Stimulated activated CD4-positive, alpha-beta T cell treated with anti-CD3 and anti-CD28 coated beads, Interleukin-15, amount 100 ng/mL, for 48 hours (primary cell): ENCODE measurements around the gene TREH.

ENCODE experiments used
- DNase-seq, 2 donors: peaks; one replicate each; pipeline ENCODE4 v3.0.0-alpha.2; 2020; ENCODE audit warnings: low read depth in 2 of 2

TREH gene

DNA sequence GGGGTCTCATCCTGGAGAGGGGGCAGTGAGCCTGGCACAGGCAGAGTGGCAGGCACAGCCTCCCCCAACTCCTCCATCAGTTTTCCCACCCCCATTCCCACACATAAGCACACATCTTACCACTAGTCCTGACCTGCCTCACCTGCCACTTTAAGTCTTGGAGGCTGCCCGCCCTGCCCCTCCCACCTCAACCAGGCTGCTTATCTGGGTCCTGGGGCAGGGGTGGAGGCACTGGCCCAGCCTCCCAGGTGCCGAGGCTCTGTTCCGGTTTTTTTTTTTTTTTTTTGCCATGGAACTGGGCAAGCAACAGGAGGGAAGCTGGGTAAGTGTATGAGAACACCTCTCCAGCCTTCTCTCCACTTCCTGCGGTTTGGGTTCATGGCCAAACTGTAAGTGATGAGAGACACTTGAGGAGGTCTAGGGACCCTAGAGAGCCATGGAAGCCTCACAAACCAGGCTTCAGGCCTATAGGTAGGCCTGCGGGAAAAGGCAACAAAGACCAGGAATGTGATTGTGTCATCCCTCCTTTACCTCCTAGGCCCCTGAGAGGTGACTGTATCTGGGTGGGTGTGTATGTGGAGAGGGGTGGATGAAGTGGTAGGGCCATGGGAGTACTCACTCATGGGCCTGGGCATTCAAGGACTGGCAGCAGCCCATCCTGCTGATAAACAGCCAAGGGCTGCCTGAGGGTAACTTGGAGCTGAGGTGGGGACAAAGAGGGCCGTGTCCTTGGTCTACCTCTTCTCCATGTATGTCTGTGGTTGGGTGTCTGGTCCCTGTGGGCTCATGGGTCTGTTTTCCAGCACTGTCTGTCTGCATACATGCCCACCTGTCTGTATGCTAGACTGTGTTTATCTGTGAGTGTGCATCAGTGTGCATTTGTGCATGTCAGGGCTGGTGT is 49.4 kb downstream of the TREH start:
- DNase-seq = no peak

- DNase-seq = no peak
These were observed 50.4 kb downstream of the TREH start for GRCh38 chr11:118628861-118629549.

- DNase-seq = no peak
These were observed 51.0 kb downstream of the TREH start for GRCh38 chr11:118628432-118628831.

GRCh38 chr11:118628031-118628430 is 51.4 kb downstream of the TREH start:
- no peak for DNase-seq

DNA sequence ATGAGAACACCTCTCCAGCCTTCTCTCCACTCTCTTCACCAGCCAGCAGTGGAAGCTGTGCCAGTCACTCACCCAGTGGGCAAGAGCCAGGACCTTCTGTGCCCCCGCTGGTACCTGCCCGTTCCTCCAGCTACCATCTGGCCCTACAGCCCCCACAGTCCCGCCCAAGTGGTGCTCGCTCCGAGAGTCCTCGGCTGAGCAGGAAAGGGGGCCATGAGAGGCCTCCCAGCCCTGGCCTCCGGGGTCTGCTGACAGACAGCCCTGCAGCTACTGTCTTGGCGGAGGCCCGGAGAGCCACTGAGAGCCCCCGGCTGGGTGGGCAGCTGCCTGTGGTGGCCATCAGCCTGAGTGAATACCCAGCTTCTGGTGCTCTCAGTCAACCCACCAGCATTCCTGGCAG is 51.9 kb downstream of the TREH start:
- DNase-seq = no peak

GRCh38 chr11:118625976-118626375 is 53.5 kb downstream of the TREH start:
- DNase-seq = no peak

GRCh38 chr11:118625036-118625690 is 54.3 kb downstream of the TREH start:
- DNase-seq = no peak

- DNase-seq = no peak
These were observed 56.2 kb downstream of the TREH start for GRCh38 chr11:118623269-118623655.

GRCh38 chr11:118622376-118623268 is 56.8 kb downstream of the TREH start:
- no peak for DNase-seq

GRCh38 chr11:118621784-118622375 is 57.6 kb downstream of the TREH start:
- DNase-seq = no peak

- peak in 1 of 2 donors; percentile 10 for DNase-seq
These were observed 58.2 kb downstream of the TREH start for GRCh38 chr11:118621071-118621783.

- DNase-seq = no peak
These were observed 58.9 kb downstream of the TREH start for GRCh38 chr11:118620529-118621070.

DNA sequence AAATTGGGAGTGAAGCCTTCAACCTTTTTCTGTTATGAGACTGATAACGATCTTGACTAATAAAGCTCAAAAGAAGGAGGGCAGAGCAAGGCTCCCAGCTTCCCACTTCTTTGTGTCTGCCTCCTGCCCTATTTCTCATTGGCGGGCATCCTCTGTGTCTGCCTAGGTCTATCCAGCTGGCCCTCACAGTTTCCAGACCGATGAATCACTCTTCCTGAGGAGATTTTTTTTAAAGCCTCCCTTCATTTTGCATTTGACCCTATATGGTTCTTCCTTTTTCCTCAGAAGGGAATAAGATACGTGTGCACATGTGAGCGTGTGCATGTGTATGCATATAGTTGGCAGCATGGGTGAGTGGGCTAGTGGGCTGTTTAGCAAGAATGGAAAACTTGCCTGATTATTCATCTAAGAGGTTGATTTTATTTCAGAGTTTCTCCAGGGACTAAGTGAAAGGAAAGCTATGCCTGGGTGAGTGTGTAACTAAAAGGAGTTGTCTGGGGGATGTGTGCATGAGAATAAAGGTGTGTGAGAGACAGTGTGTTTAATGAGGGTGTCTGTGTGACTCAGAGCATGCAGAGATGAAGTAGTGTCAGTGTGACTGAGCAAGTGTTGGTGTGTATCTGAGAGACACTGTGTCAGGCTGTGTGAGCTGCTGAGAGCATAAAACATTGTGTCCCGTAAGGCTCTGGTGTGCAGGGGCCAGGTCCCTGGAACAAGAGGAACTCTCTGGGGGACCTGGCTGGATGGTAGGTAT is 59.8 kb downstream of the TREH start:
- DNase-seq = no peak

- DNase-seq = no peak
These were observed 60.5 kb downstream of the TREH start for GRCh38 chr11:118618991-118619375.

GRCh38 chr11:118618115-118618990 is 61.1 kb downstream of the TREH start:
- no peak for DNase-seq

- no peak for DNase-seq
These were observed 63.5 kb downstream of the TREH start for GRCh38 chr11:118615976-118616371.

- DNase-seq = no peak
These were observed 64.0 kb downstream of the TREH start for GRCh38 chr11:118615282-118615975.

DNA sequence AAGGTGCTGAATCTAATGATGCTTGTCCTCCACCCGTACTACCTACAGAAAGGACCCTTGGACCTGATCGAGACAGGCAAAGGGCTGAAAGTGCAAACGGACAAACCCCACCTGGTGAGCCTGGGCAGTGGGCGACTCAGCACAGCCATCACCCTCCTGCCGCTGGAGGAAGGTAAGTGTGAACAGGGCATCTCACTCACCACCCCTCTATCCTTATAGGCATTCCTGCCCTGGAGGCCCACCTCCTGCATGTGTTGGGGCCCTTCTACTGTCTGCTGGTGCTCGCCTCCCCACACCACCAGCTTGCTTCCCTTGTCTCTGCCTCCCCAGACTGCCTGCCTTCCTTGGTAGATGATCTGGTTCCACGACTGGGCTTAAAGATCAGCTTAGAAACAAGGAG is 64.9 kb downstream of the TREH start:
- DNase-seq = no peak
